Neural cell (in vitro differentiated cells): ENCODE data around the gene NME9. TPM values are rescaled to one million over a fixed set of nuclear protein-coding genes. Genes with fewer than 3 reads are reported as not detected.

Experiments used
- H2AFZ ChIP-seq: fragments of 200-600, 300-800 bp; sonication (generic), shearing (Covaris generic); 2 replicates; pipeline ENCODE4 v1.6.0; 2014; ENCODE audit warnings: low read depth, mild to moderate bottlenecking, antibody characterized with exemption, low read length, moderate library complexity
- H3F3A ChIP-seq: fragments of 200-600 bp; shearing (Covaris generic); 2 replicates; pipeline ENCODE4 v1.6.1; 2016; ENCODE audit warnings: mild to moderate bottlenecking, moderate library complexity, mixed read lengths, antibody characterized with exemption, low read length; ENCODE audit not compliant: insufficient read depth, poor library complexity, severe bottlenecking
- H3K27ac ChIP-seq: fragments of 200-600, 300-800 bp; sonication (generic), shearing (Covaris generic); 2 replicates; pipeline ENCODE4 v1.5.1; 2014; ENCODE audit warnings: mild to moderate bottlenecking, low read length, moderate library complexity
- H3K27me3 ChIP-seq: fragments of 300-800, 200-600 bp; sonication (generic), shearing (Covaris generic); 2 replicates; pipeline ENCODE4 v1.6.0; 2014; ENCODE audit warnings: mild to moderate bottlenecking, low read depth, low read length, moderate library complexity; ENCODE audit not compliant: insufficient read depth
- H3K36me3 ChIP-seq: fragments of 300-800, 200-600 bp; sonication (generic), shearing (Covaris generic); 2 replicates; pipeline ENCODE4 v1.5.1; 2014; ENCODE audit warnings: mild to moderate bottlenecking, antibody characterized with exemption, low read length, moderate library complexity; ENCODE audit not compliant: insufficient read depth
- H3K4me2 ChIP-seq: fragments of 300-800, 200-600 bp; sonication (generic), shearing (Covaris generic); 2 replicates; pipeline ENCODE4 v1.6.0; 2014; ENCODE audit warnings: mild to moderate bottlenecking, low read length
- H3K4me3 ChIP-seq: fragments of 300-800, 200-600 bp; sonication (generic), shearing (Covaris generic); 2 replicates; pipeline ENCODE4 v1.5.1; 2014; ENCODE audit warnings: mild to moderate bottlenecking, low read length, moderate library complexity
- H3K79me2 ChIP-seq: fragments of 200-600 bp; shearing (Covaris generic); replicated peaks from 2 replicates; pipeline ENCODE4 v1.6.0; 2014; ENCODE audit warnings: mild to moderate bottlenecking, low read length, moderate library complexity; ENCODE audit not compliant: insufficient read depth
- H3K9ac ChIP-seq: fragments of 300-800, 200-600 bp; sonication (generic), shearing (Covaris generic); 2 replicates; pipeline ENCODE4 v1.6.1; 2016; ENCODE audit warnings: mild to moderate bottlenecking, low read length, mixed read lengths
- H3K9me2 ChIP-seq: fragments of 200-600 bp; shearing (Covaris generic); 2 replicates; pipeline ENCODE4 v1.6.1; 2016; ENCODE audit warnings: mild to moderate bottlenecking, low read length, mixed read lengths; ENCODE audit not compliant: insufficient read depth
- H3K9me3 ChIP-seq: fragments of 200-600, 300-800 bp; sonication (generic), shearing (Covaris generic); 2 replicates; pipeline ENCODE4 v1.6.1; 2016; ENCODE audit warnings: mild to moderate bottlenecking, mixed run types, low read length, moderate library complexity, mixed read lengths
- H4K20me1 ChIP-seq: fragments of 200-600 bp; shearing (Covaris generic); 2 replicates; pipeline ENCODE4 v1.6.1; 2016; ENCODE audit warnings: mild to moderate bottlenecking, mixed run types; ENCODE audit not compliant: insufficient read depth
- EP300 ChIP-seq: fragments of 450-650 bp; conservative IDR thresholded peaks from 2 replicates; pipeline ENCODE4 v1.6.1; 2014; ENCODE audit warnings: antibody characterized with exemption, mild to moderate bottlenecking, moderate library complexity; ENCODE audit not compliant: poor library complexity, severe bottlenecking
- EZH2 ChIP-seq: fragments of 200-600, 300-800 bp; shearing (Covaris generic), sonication (generic); IDR thresholded peaks from 2 replicates; pipeline ENCODE4 v1.6.1; 2014; ENCODE audit warnings: antibody characterized with exemption, low read length, borderline replicate concordance, mild to moderate bottlenecking; ENCODE audit not compliant: insufficient read depth, poor library complexity, severe bottlenecking
- MXI1 ChIP-seq: fragments of 450-650 bp; conservative IDR thresholded peaks from 2 replicates; pipeline ENCODE4 v1.6.1; 2014; ENCODE audit warnings: antibody characterized with exemption, mild to moderate bottlenecking; ENCODE audit not compliant: poor library complexity, severe bottlenecking
- POLR2AphosphoS5 ChIP-seq: IDR thresholded peaks from 2 replicates; pipeline ENCODE4 v1.6.1; 2012
- RAD21 ChIP-seq: fragments of 450-650 bp; conservative IDR thresholded peaks from 2 replicates; pipeline ENCODE4 v1.6.1; 2014; ENCODE audit warnings: antibody characterized with exemption, mild to moderate bottlenecking, moderate library complexity
- SMC3 ChIP-seq: fragments of 450-650 bp; conservative IDR thresholded peaks from 2 replicates; pipeline ENCODE4 v1.6.1; 2014; ENCODE audit warnings: antibody characterized with exemption, mild to moderate bottlenecking, moderate library complexity; ENCODE audit not compliant: poor library complexity
- TAF1 ChIP-seq: IDR thresholded peaks from 2 replicates; pipeline ENCODE4 v1.6.1; 2012; ENCODE audit warnings: low read depth
- polyA plus RNA-seq: library from polyadenylated mRNA; depleted of rRNA; stranded (reverse); fragments of >200 nt; gene quantifications from 2 replicates; pipeline ENCODE4 v1.2.3, GENCODE V29; 2014
- TF ChIP-seq, protein P1 (sequence below): fragments of 450-650 bp; IDR thresholded peaks from 2 replicates; pipeline ENCODE4 v1.5.1; 2014; ENCODE audit warnings: antibody characterized with exemption, mild to moderate bottlenecking, moderate library complexity; ENCODE audit not compliant: poor library complexity, severe bottlenecking
- TF ChIP-seq, protein P2 (sequence below): IDR thresholded peaks from 2 replicates; pipeline ENCODE4 v1.6.1; 2012; ENCODE audit warnings: borderline replicate concordance

The NME9 gene
- polyA plus RNA-seq, 1 donor from 2014 or later = 17.4 TPM

DNA sequence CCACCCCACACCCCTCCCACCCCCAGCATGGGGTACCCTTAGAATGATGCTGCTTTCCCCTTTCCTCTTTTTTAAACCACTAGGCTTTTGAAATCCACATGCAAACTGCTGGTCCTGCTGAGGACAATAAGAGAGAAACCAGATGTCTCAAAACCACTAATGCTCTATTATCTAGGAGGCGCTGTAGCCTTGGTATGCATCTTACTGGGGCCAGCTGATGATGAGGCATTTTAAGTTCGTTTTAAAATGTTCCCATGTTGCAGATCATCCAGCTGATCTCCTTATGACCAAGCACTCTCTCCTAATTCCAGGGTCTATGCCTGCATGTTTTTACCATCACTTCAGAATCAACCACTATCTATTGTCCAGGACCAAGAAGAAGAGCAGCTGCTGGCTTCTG lies 1.3 kb downstream of the NME9 start:
- no peaks in the 10 kb centered on the region for H3K36me3 ChIP-seq
- H3K9me3 ChIP-seq = no peaks in the 10 kb centered on the region
- H3K4me3 ChIP-seq = peak overlapping the region; percentile 81
- peak overlapping the region; percentile 16 for H2AFZ ChIP-seq
- H3K9me2 ChIP-seq = no peaks in the 10 kb centered on the region
- H4K20me1 ChIP-seq = no peaks in the 10 kb centered on the region
- H3K27me3 ChIP-seq = no peaks in the 10 kb centered on the region
- peaks cover 4% of the 10 kb centered on the region for H3K79me2 ChIP-seq
- peak overlapping the region; percentile 90 for H3K27ac ChIP-seq
- peaks cover 4% of the 10 kb centered on the region for H3F3A ChIP-seq
- TF ChIP-seq EP300 (no peak), MXI1 (no peak), TAF1 (no peak), POLR2AphosphoS5 (no peak), EZH2 (no peak), SMC3 (no peak), RAD21 (no peak)
- TF ChIP-seq, protein P1, sequence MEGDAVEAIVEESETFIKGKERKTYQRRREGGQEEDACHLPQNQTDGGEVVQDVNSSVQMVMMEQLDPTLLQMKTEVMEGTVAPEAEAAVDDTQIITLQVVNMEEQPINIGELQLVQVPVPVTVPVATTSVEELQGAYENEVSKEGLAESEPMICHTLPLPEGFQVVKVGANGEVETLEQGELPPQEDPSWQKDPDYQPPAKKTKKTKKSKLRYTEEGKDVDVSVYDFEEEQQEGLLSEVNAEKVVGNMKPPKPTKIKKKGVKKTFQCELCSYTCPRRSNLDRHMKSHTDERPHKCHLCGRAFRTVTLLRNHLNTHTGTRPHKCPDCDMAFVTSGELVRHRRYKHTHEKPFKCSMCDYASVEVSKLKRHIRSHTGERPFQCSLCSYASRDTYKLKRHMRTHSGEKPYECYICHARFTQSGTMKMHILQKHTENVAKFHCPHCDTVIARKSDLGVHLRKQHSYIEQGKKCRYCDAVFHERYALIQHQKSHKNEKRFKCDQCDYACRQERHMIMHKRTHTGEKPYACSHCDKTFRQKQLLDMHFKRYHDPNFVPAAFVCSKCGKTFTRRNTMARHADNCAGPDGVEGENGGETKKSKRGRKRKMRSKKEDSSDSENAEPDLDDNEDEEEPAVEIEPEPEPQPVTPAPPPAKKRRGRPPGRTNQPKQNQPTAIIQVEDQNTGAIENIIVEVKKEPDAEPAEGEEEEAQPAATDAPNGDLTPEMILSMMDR = no peak
- TF ChIP-seq, protein P2, sequence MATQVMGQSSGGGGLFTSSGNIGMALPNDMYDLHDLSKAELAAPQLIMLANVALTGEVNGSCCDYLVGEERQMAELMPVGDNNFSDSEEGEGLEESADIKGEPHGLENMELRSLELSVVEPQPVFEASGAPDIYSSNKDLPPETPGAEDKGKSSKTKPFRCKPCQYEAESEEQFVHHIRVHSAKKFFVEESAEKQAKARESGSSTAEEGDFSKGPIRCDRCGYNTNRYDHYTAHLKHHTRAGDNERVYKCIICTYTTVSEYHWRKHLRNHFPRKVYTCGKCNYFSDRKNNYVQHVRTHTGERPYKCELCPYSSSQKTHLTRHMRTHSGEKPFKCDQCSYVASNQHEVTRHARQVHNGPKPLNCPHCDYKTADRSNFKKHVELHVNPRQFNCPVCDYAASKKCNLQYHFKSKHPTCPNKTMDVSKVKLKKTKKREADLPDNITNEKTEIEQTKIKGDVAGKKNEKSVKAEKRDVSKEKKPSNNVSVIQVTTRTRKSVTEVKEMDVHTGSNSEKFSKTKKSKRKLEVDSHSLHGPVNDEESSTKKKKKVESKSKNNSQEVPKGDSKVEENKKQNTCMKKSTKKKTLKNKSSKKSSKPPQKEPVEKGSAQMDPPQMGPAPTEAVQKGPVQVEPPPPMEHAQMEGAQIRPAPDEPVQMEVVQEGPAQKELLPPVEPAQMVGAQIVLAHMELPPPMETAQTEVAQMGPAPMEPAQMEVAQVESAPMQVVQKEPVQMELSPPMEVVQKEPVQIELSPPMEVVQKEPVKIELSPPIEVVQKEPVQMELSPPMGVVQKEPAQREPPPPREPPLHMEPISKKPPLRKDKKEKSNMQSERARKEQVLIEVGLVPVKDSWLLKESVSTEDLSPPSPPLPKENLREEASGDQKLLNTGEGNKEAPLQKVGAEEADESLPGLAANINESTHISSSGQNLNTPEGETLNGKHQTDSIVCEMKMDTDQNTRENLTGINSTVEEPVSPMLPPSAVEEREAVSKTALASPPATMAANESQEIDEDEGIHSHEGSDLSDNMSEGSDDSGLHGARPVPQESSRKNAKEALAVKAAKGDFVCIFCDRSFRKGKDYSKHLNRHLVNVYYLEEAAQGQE = no peak
- peak overlapping the region; percentile 87 for H3K4me2 ChIP-seq
- H3K9ac ChIP-seq = peak overlapping the region; percentile 81

DNA sequence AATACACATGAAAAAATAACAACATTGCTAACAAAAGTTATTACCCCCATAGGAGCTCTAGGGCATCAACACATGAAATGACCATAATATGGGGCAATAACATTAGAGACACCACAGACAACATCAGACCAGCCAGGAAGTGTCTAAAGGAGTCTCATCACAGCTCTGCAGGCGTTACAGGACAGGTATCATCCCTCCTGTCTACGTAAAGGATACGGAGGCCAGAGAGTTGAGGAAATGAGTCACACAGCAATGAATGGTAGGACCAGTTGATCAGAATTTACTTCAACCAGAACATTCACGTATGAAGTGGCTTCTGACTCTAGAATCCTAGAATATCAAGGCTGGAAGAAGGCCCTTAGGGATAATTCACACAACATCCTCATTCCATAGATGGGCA lies 1.8 kb downstream of the NME9 start:
- Histone ChIP-seq H3K4me3 (peak overlapping the region; percentile 81), H3F3A (peaks cover 4% of the 10 kb centered on the region)

More for the DNA sequence above, 1.8 kb downstream of the NME9 start:
- Histone ChIP-seq H3K27ac (no peak overlapping the region), H3K27me3 (no peaks in the 10 kb centered on the region), H3K9me3 (no peaks in the 10 kb centered on the region), H3K36me3 (no peaks in the 10 kb centered on the region), H3K9me2 (no peaks in the 10 kb centered on the region), H2AFZ (no peak overlapping the region), H3K79me2 (peaks cover 4% of the 10 kb centered on the region), H4K20me1 (no peaks in the 10 kb centered on the region), H3K9ac (no peak overlapping the region), H3K4me2 (peak overlapping the region; percentile 53)
- TF ChIP-seq SMC3 (no peak), TAF1 (no peak), EZH2 (no peak), POLR2AphosphoS5 (no peak), RAD21 (no peak), MXI1 (no peak), EP300 (no peak)
- TF ChIP-seq, protein P1 = no peak
- TF ChIP-seq, protein P2 = no peak
